Measurements from ENCODE around the gene EIF3A. TPM values are rescaled to one million over a fixed set of nuclear protein-coding genes. Genes with fewer than 3 reads are reported as not detected.

The EIF3A gene
- total and polyA plus RNA-seq, 2 of the 8 experiments (the other 6 are each of a cell fraction or from before 2014, with no cell fraction given), result 26.8 to 209 TPM

- ChIA-PET CTCF (ENCODE audit: partially characterized antibody) (interaction anchor here (0.6 kb wide), 1 partner anchor 22 kb away, joined by 3 read pairs; no protein-coding TSS in a partner anchor), POLR2A (ENCODE audit: partially characterized antibody) (interaction anchor here (1.1 to 1.5 kb wide), 2 partner anchors 14 to 34 kb away, joined by 3 to 10 read pairs; no protein-coding TSS in a partner anchor)
- H4K20me1 ChIP-seq (replicated peaks in 1 of 2; ENCODE audit: control insufficient read depth in 1 of 2, insufficient read depth in 2 of 2, low read length in 2 of 2), result peaks cover 18% of the 10 kb centered on the region in 2 experiments
- TF ChIP-seq KDM4A (IDR thresholded peaks at IDR 0.05; ENCODE audit: low read depth, low read length, severe bottlenecking), result no peak
- TF ChIP-seq POU5F1 (IDR thresholded peaks at IDR 0.05; ENCODE audit: low read depth, low read length), result no peak
- TF ChIP-seq POLR2A (IDR thresholded peaks at IDR 0.05; ENCODE audit: control extremely low read depth in 1 of 2, low read depth in 2 of 2, low read length in 2 of 2), result no peak
- TF ChIP-seq CBX5 (IDR thresholded peaks at IDR 0.05; ENCODE audit: low read depth, low read length), result no peak
- TF ChIP-seq SIN3A (conservative IDR thresholded peaks at IDR 0.05 in 1 of 2, IDR thresholded peaks at IDR 0.05 in 1 of 2; ENCODE audit: low read depth in 1 of 2, low read length in 2 of 2), result no peak
- TF ChIP-seq CTBP2 (IDR thresholded peaks at IDR 0.05; ENCODE audit: borderline replicate concordance, insufficient read depth, insufficient read length, low read length), result no peak
- TF ChIP-seq RXRA (IDR thresholded peaks at IDR 0.05; ENCODE audit: insufficient read depth, low read depth, low read length), result no peak
- no peak for TF ChIP-seq EP300 (IDR thresholded peaks at IDR 0.05; ENCODE audit: borderline replicate concordance in 1 of 2, low read depth in 2 of 2, low read length in 2 of 2)
- no peak for TF ChIP-seq JUN (IDR thresholded peaks at IDR 0.05; ENCODE audit: low read depth, low read length)
- TF ChIP-seq ATF3 (IDR thresholded peaks at IDR 0.05; ENCODE audit: insufficient read depth, low read depth, low read length), result no peak
- TF ChIP-seq SIRT6 (IDR thresholded peaks at IDR 0.05; ENCODE audit: low read length), result no peak
Measured at GRCh38 chr10:119045561-119045960, 35.1 kb downstream of the EIF3A start.

More at GRCh38 chr10:119045561-119045960, 35.1 kb downstream of the EIF3A start:
- Histone ChIP-seq H2BK5ac (ENCODE audit: low read depth, low read length) (no peak overlapping the region), H4K8ac (ENCODE audit: extremely low read depth, insufficient read depth, low read length) (no peak overlapping the region), H3K79me2 (ENCODE audit: control insufficient read depth in 1 of 2, insufficient read depth in 2 of 2, low read length in 2 of 2) (peaks cover 0 to 82% of the 10 kb centered on the region in 2 experiments; a peak in 2 of 4 replicates), H3K36me3 (ENCODE audit: control insufficient read depth in 2 of 4, insufficient read depth in 4 of 4, low read length in 3 of 4) (peaks cover 69 to 100% (median 88%) of the 10 kb centered on the region in 4 experiments), H3K4me1 (replicated peaks in 1 of 4; ENCODE audit: control insufficient read depth in 3 of 4, insufficient read depth in 4 of 4, low read length in 3 of 4) (no peaks in the 10 kb centered on the region), H3K9ac (replicated peaks in 1 of 4; ENCODE audit: extremely low read depth in 1 of 4, low read depth in 3 of 4, low read length in 3 of 4) (no peak overlapping the region), H3K23ac (ENCODE audit: insufficient read length) (no peak overlapping the region), H3K4me2 (ENCODE audit: insufficient read depth in 1 of 2, low read depth in 2 of 2, low read length in 2 of 2) (no peak overlapping the region), H3K56ac (replicated peaks; ENCODE audit: insufficient read length, low read depth, low read length) (no peak overlapping the region), H2BK12ac (ENCODE audit: low read depth, low read length) (no peak overlapping the region), H3K23me2 (ENCODE audit: low read depth, low read length) (no peaks in the 10 kb centered on the region), H4K91ac (replicated peaks; ENCODE audit: insufficient read length, low read length) (no peak overlapping the region), H3K27ac (ENCODE audit: low read depth, low read length) (no peak overlapping the region), H3K18ac (ENCODE audit: extremely low read depth, low read length) (no peak overlapping the region), H4K5ac (ENCODE audit: insufficient read length, low read depth, low read length) (no peak overlapping the region), H3K79me1 (ENCODE audit: low read depth, low read length) (no peaks in the 10 kb centered on the region), H3K4ac (replicated peaks; ENCODE audit: insufficient read length, low read depth, low read length) (no peak overlapping the region), H2AFZ (ENCODE audit: low read length) (no peak overlapping the region), H2BK15ac (ENCODE audit: low read length) (no peak overlapping the region), H3K27me3 (replicated peaks in 1 of 4; ENCODE audit: control insufficient read depth in 3 of 4, extremely low read depth in 1 of 4, insufficient read depth in 3 of 4, low read length in 3 of 4) (no peaks in the 10 kb centered on the region), H2BK120ac (replicated peaks; ENCODE audit: low read depth, low read length) (no peak overlapping the region), H3K9me3 (ENCODE audit: insufficient read depth in 2 of 2, low read depth in 1 of 2, low read length in 1 of 2) (no peaks in the 10 kb centered on the region), H2BK20ac (ENCODE audit: low read length) (no peak overlapping the region), H3K14ac (ENCODE audit: insufficient read length) (no peak overlapping the region), H3K4me3 (ENCODE audit: extremely low read depth in 1 of 4, insufficient read depth in 2 of 4, low read depth in 3 of 4, low read length in 4 of 4) (no peak overlapping the region), H2AK5ac (ENCODE audit: low read depth, low read length) (no peak overlapping the region)
- FAIRE-seq, result no peak
- 94% methylated on average over 7 of the region's 7 CpGs; no CpG with 5 or more reads in 1 of the 2 experiments for WGBS, 2 experiments (ENCODE audit: extremely low coverage in 1 of 2, insufficient coverage in 1 of 2, insufficient read length in 1 of 2, insufficient replicate concordance in 2 of 2, low coverage in 1 of 2, low lambda C conversion rate in 2 of 2, missing lambda C conversion rate in 1 of 2)
- no peak for DNase-seq (ENCODE audit: low read depth in 1 of 2, low spot score in 2 of 2)
